IPS-20b (cell line): ENCODE measurements around the gene COX6A1.

ENCODE experiments used
- H3K27ac ChIP-seq: one replicate; pipeline ENCODE4 v1.5.1; 2013; ENCODE audit warnings: low read length
- H3K27me3 ChIP-seq: 2 replicates; pipeline ENCODE4 v1.6.1; 2013; ENCODE audit warnings: mild to moderate bottlenecking, low read length, inconsistent platforms; ENCODE audit not compliant: insufficient read depth
- H3K36me3 ChIP-seq: 2 replicates; pipeline ENCODE4 v1.6.1; 2013; ENCODE audit warnings: low read depth, mild to moderate bottlenecking, inconsistent platforms, low read length, moderate library complexity; ENCODE audit not compliant: insufficient read depth
- H3K4me1 ChIP-seq: 2 replicates; pipeline ENCODE4 v1.6.1; 2013; ENCODE audit warnings: mild to moderate bottlenecking, control low read depth, inconsistent platforms, low read length, moderate library complexity; ENCODE audit not compliant: insufficient read depth
- H3K4me3 ChIP-seq: 2 replicates; pipeline ENCODE4 v1.5.1; 2013; ENCODE audit warnings: mild to moderate bottlenecking, low read length, inconsistent platforms
- H3K9ac ChIP-seq: 2 replicates; pipeline ENCODE4 v1.6.1; 2013; ENCODE audit warnings: low read depth, mild to moderate bottlenecking, inconsistent platforms, low read length, moderate library complexity
- H3K9me3 ChIP-seq: 2 replicates; pipeline ENCODE4 v1.6.1; 2013; ENCODE audit warnings: mild to moderate bottlenecking, low read depth, low read length, inconsistent platforms; ENCODE audit not compliant: insufficient read depth

COX6A1 gene

DNA sequence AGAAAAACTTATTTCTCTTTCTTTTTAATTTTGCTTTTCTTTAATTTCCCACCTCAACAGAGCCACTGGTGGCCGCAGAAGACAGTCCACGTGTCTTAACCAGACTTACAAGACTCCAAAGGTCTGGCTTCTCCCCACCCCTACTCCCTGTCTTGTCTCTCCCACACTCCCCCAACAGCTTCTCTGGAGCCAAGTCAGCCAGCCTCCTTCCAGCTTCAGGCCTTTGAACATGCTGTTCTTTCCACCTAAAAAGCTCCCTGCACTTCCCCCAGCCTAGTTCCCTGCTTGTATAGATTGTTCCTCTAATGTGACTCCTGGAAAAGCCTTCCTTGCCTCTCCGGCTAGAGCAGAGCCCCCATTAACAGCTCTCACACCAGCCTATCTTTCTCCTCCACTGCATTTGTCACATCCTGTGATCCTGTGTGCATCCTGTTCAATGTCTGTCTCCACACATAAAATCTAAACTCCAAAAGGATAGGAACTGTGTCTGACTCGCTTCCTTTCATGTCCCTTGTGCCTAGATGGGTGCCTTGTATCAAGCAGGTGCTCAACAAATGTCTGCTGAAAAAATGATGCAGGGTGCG is 50.2 kb downstream of the COX6A1 start:
- Histone ChIP-seq H3K36me3 (peaks cover 13% of the 10 kb centered on the region), H3K4me3 (no peak overlapping the region), H3K9ac (no peak overlapping the region), H3K27me3 (no peaks in the 10 kb centered on the region), H3K9me3 (no peaks in the 10 kb centered on the region), H3K27ac (no peak overlapping the region), H3K4me1 (no peaks in the 10 kb centered on the region)

- H3K4me1 ChIP-seq, result no peaks in the 10 kb centered on the region
- H3K27ac ChIP-seq, result no peak overlapping the region
- H3K36me3 ChIP-seq, result peaks cover 13% of the 10 kb centered on the region
Measured at GRCh38 chr12:120489018-120489417, 51.1 kb downstream of the COX6A1 start.

DNA sequence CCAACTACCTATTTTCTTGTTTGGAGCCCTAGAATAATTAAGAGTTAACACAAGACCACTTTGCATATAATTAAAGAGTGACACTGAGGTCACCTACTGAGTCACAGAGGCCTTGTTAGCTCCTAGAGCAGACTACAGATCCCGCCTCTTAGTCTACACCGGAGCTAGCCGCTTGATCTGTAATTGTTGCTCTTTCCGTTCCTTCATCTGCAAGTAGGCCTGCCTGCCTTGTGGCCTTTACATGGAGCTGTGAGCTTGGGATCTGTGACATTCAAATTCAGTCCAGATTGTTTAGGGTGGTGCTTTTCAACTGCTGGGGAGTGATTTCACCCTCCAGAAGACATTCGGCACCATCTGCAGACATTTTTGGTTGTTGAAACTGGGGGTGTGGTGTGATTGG is 52.4 kb downstream of the COX6A1 start:
- no peak overlapping the region for H3K27ac ChIP-seq
- H3K36me3 ChIP-seq, result peaks cover 13% of the 10 kb centered on the region
- H3K9me3 ChIP-seq, result no peaks in the 10 kb centered on the region
- peaks cover 7% of the 10 kb centered on the region; the same call in 1 of the 2 replicates for H3K4me1 ChIP-seq
- no peaks in the 10 kb centered on the region for H3K27me3 ChIP-seq
- no peak overlapping the region for H3K9ac ChIP-seq
- no peak overlapping the region for H3K4me3 ChIP-seq

More at GRCh38 chr12:120489018-120489417, 51.1 kb downstream of the COX6A1 start:
- no peaks in the 10 kb centered on the region for H3K27me3 ChIP-seq
- H3K9ac ChIP-seq, result no peak overlapping the region
- H3K4me3 ChIP-seq, result no peak overlapping the region
- H3K9me3 ChIP-seq, result no peaks in the 10 kb centered on the region
